CD1c-positive myeloid dendritic cell (primary cell): ENCODE results near the gene GINS1.

Experiments used
- DNase-seq: peaks from one replicate; pipeline ENCODE4 v3.0.0-alpha.2; 2016; ENCODE audit errors: extremely low spot score

GINS1 gene

DNA sequence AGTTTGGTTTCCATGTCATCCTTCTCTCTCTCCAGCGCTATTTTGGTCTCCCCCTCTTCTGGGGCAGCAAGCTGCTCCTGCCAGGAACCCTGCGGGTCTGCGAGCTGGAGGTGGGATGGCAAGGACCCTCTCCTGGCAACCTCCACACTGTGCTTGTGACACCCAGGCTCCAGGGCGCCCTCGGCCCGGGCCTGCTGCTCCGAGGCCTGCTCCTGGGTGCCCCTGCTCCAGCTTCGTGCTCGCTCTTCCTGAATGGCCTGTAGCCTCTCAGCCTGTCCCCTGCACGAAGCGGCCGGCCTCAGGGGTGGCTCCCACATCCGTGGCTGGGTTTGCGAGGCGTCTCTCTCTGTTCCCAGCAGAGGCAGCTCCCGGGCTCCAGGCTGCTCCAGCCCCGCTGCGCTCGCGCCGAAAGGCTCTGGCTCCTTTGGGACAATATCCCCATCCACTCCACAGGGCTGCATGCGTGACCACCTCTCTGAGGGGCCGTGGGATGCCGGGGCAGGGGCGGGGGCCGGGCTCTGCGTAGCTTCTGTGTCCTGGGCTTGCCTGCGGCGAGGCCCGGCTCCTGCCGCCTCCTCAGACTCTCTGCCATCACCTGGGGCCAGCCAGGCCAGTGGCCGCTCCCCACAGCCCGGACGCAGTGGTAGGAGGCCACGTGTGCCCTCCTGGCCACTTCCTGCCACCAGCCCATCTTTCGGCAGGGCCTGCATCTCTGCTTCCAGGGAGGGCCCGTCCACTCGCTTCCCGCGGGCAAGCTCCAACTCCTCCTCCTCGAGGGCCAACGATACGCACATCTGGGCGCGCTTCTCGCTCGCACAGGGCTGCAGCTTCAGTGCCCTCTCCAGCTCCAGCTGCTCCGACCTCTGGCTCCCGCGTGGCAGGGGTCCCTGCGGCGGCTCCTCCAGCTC is 68.9 kb downstream of the GINS1 start:
- DNase-seq: no peak

DNA sequence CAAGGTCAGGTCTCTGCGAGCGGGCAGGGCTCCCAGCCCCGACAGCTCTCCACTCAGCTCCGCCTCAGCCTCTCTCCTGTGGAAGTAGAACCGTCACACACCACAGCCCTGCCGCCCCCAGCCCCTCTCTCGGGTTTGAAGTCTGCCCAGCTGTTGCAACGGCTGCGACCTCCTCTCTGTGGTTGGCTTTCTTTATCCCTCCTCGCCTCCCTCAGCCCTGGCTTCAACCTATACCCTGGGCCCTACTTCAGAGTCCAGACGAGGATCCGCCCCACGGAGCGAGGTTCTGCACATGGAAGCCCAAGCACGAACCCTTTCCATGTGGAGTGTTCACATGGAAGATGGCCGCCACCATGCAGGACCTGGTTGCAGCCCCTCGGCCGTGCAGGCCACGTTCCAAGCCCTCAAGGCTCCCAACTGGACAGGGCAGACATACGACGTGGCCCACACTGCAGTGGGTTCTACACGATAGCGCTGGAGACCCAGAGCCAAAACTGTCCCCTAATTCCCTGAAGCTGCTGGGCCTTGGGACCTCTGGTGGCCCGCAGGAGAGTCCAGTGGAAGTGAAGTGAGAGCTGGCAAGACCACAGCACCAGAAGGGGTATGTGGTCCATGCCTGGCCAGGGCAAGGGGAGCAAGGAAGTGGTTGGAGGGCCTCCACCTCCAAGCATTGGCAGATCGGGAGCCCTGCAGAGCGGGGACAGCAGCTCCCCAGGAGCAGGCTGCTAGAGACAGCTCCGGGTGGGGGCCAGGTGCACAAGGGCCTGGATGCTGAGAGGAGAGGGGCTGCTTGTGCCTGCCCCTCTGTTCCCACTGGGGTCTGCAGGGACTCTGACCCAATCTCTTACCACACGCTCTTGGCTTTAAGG is 69.8 kb downstream of the GINS1 start:
- DNase-seq: no peak

DNA sequence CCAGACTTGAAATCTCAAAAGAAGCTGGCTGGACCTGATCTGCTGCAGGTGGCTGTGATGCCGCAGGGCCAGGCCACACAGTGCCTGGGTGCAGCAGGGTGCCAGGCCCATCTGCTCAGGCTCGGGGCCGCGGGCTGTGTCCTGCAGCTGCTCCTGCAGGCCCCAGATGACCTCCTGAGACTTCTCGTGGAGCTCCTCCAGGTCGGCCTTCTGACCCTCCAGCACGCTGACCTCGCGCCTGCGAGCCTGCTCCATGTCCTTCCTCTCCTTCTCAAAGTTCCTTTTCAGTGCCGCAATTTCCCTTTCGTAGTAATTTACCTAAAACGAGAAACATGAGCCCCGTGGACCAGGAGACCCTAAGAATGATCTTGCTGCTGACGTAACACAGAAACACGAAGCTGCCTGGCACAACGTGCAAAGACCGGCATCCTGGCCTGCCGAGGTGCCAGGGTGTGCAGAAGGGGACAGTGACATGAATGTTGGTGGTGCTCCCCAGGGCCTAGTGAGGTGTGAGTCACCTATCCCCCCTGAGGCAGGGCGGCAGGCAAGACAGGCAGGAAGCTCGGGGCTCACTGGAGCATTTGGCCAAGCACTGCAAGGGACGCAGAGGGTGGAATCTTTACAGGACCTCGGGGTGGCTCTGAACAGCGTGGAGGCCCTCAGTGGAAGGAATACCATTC is 71.6 kb downstream of the GINS1 start:
- DNase-seq: no peak

DNA sequence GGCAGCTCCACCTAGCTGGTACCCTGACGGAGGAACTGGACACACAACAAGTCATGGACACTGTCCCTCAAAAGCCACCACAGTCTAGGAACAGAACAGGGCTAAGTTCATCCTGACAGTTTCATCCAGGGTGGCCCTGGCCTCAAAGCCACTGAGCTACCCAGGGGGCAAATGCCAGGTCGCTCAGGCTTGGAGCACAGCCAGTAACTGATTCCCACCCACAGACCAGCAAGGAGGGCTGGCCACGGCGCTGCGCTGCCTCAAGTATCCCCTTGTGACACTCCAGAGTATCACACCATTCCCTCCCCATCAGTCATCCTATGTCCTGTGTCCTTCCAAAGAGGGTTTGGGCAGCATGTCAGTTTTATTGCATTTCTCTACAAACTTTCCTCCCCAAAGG is 72.2 kb downstream of the GINS1 start:
- no peak for DNase-seq

DNA sequence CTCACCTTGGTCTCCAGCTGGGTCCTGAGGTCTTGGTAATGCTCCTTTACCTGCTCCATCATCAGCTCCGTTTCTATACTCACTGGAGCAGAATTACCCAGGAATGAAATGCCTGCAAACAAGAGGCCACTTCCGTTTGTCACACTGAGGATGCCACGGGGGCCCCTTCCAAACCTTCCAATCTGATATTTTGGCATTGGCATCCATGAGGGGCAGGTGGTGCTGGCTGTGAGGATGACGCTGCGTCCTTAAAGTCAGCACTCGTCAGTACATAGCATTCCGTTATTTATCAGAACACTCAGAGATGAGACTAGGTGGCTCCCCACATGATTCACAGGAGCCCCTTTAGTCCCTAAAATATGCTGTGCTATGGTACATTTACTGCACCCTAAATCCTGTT is 72.7 kb downstream of the GINS1 start:
- no peak for DNase-seq

DNA sequence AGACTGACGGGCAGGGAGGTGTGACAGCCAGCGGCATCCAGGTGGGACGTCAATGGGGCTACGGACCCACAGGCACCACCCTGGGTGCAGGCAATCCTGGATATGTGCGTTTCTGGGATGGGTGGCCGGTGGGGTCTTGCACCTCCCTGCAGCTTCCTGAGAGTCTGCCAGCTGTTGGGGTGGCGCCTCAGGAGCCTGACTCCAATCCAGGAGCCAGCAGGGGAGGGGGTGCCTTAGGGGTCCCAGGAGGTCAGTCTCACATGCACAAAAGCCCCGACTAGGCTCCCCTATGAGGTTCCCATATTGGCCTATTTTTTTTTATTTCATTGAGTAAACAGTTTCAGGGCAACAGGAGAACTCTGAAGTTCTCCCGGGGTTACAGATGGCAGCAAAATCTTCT is 73.3 kb downstream of the GINS1 start:
- no peak for DNase-seq

DNA sequence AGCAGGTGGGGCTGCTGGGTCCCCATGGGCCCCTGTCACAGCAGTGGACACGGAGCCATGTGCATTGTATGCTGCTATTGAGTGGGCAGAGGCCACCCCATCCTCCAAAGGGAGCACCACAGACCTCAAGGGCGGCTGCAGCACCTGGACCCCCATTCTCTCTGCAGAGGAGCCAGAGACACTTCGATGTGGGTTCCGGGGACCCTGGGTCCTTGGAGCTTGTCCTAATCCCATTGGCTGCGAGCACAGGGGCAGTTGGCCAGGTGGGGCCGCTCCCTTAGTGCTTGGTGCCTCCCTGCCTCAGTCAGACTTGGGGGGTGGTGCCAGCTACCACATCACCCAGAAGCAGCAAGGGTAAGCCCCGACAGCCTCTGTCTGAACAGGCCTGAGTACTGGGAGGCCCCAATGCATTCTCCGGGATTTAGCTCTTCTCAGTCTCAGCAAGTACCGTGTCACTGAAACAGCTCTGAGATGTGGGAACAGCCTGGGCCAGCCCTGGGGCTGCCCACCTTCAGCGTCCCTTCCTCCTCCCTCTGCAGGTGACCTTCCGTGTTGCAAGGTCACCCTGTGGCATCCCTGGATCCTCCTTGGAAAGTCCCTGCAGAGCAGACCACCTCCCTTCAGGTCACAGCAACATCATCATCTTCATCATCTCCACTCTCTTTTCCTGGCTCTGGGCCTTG is 73.9 kb downstream of the GINS1 start:
- no peak for DNase-seq

DNA sequence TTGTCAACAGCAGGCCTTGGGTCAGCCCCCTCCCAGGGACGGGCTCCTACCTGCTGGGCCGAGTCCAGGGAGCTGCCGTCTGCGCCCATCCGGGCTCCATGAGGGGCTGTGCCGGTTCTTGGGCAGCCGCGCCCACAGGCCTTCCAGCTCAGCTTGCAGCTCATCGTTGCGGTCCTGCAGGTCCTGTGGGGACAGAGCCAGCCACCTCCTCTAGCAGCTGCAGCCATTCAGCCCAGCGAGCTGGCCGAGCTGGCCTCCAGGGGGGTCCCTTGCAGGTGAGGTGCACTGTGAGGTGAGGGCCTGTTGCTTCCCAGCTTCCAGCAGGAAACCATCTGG is 74.4 kb downstream of the GINS1 start:
- DNase-seq: no peak

DNA sequence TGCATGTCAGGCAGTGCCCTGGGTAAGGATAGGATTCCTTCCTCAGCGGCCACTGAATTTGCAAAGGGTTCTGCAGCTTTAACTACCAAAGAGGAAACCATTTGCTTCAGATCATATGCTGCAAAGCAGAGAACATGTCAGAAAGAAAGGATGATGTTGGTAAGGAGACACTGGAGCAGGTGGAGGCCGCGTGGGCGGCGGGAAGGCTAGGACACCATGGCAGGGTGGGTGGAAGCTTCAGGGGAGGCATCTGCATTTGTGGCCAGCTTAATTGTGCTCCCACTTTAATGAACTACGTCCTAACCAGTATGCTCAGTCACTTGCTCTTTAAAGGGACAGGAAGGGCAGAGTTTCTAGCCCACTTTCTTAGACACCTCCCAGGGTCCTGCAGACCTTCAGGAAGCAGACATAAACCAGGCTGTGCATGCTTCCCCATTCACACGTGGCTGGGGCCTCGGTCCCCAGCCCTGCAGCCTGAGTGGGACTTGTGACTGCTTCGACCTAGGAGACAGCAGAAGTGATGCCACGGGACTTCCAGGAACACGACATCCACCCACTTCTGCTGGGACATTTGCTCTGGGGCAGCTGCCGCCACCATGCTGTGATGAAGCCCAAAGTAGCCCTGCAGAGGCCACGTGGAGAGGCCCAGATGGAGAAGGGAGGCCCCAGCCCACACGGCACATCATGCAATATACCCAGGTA is 76.1 kb downstream of the GINS1 start:
- peak; percentile 74 for DNase-seq

DNA sequence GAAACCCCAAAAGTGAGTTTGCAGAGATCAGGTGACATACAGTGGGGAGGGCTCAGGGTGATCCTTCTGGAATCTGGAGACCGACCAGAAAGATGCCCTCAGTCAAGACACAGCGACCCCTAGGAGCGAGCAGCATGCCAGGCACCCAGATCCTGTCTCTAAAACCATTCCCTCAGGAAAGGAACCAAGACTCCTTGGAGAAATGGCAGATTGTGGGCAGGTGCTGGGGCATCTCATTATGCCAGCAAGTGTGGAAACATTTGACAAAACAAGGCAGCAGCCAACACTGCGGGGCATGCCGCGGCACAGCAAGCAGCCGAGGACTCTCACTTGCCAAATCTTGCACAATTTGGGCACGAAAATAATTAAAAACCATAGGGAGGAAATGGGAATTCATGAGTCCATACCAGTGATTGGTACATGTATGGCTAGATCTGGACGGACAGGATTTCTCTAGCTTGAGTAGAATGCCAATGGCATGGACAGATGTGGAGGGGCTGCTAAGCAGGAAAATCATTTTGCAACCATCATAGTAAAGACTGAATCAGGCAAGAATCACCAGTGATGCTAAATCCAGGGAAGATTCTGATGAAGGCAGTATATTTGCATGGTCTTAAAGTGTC is 76.9 kb downstream of the GINS1 start:
- peak; percentile 8 for DNase-seq

DNA sequence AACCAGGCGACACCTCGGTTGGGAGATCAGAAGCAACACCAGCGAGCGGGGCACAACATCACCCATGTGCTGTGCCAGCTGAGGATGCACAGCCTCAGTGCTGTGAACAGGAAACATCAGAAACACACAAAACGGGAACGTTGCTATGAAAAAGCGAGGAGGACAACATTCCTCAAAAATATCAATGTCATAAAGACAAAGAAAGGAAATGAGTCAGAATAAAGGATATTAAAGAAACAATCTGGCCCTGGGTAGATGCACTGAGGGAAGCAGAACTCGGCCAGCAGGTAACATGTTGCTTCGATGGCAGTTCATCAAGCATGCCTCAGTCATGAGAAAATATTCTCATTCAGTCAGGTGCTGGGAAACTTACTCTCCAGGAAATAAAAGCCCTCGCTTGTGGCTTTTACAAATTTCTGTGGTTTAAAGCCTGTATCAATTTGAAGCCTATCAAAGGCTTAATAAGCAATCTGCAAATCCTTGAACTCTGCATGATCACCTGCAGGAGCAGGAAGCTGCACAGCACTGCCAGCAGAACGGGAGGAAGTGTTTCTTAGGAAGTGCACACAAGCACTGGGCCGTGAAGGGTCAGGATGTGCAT is 77.5 kb downstream of the GINS1 start:
- DNase-seq: peak; percentile 13

DNA sequence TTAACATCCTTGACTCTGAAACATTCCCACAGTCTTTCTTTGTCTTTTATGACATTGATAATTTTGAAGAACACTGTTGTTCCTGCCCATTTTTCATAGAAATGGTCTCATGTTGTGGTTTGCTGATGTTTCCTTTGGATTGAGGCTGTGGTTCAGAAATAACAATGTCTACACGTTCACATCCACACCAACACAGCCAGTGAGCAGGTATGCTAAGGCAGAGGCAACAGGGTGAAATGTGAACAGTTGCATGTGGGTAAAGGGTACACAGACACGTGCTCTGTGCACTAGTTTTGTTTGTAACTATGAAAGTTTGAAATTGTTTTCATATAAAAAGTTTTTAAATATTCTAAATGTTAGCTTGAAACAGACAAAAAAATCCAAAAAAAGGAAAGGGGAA is 78.4 kb downstream of the GINS1 start:
- no peak for DNase-seq

DNA sequence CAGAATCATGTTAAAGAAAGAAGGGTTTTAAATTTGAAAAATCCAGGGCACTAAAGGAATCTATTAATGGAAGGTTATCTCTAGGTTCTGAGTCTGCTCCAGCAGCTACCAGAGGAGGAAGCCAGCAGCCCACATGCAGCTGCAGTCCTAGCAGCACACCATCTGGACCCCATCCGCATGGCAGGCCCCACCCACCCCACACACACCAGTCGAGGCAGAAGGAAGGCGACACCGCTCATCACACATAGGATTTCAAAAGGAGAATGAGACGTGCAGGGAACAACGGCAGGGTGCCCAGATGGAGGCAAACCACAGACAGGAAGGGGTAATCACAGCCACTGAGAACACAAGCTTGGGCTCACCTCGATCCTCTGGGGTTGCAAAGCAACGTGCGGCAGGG is 78.9 kb downstream of the GINS1 start:
- no peak for DNase-seq

DNA sequence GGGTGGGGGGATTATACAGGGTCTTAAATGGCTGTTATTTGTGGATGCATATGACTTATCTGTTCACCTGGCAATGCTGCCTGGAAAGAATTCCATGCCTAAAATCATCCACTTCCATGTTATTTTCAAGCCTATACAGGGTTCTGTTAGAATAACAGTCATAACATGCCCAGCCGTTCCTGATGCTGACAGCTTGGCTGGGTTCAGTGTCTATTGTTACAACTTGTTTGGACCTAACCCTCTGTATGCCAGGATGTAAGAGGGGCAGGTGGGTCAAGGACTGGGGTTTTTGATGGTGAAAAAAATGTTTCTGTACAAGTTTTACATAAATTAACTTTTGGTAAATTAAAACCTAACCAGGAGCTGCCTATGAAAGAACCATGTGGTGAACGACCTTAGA is 79.8 kb downstream of the GINS1 start:
- DNase-seq: no peak

DNA sequence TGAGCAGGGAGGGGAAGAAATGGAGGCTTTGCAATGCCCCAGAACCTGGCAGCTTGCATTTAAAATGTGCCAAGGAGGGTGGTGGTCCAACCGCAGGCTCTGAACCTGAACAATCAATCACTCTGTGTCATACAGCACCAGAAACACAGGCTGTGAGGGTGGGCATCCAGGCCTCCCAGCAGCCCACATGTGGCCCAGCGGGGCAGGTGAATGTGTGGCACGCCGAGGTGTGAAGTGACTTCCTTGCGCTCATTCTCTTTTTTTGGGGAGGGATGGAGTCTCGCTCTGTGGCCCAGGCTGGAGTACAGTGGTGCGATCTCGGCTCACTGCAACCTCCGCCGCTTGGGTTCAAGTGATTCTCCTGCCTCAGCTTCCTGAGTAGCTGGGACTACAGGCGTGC is 80.5 kb downstream of the GINS1 start:
- no peak for DNase-seq

DNA sequence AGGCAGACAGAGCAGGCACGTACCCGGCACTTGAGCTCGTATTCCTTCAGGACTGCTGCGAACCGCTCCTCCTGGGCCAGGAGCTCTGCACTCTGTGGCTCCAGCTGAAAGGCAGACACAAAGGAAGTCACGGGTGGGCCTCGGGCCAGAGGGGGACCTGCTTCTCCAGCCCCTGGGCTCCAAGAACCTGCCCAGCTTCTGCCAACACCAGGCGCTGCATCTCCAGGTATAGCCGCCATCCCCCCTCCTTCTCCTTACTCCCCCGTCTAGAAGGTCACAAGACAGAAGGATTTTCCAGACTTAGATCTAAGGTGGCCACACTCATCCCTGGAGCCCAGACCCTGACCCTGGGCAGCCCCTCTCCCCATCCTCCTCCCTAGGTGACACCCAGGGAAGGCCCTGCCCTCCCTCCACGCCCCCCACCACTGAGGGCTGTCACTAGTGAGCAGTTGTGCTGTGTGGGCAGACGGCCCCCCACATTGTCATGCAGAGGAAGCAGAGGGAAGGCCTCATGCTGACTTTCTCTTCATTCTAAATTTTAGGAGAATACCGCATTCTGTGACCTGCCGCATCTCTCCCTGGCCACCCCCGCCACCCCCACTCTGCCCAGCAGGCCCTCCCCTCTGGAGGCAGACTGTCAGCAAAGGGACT is 81.9 kb downstream of the GINS1 start:
- no peak for DNase-seq

DNA sequence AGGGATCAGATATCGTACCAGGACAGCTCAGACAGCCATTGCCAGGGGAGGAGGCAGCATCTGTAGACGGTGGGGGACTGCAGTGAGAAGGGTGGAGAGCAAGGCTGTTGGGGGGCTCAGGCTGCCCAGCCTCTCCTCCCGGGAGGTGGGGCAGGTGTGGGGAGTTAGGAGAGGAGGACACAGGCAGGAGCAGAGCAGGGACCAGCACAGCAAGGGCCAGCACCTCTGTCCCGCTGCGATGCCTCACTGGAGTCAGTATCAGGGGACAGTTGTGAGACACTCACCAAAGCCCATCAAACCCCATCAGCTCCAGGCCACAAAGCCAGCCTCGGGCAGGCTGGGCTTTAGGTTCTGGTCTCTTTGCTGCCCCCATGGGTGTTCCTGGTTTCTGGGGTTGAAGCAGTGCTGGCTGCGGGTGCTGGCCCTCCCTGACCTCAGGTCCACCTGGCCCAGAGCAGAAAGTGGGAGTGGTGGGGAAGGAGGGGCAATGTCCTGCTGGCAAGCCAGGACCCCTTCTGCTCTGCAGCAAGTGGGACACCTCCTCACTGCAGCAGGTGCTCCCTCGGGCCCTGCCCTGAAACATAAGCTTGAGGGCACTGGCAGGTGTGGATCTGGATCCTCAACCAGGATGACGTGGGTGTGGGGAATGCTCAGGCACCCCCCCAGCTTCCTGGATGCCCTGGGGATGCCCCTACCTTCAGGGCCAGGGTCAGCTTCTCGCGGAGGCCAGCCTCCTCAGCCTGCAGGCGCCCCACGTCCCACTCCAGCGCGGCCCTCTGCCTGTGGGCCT is 83.4 kb downstream of the GINS1 start:
- no peak for DNase-seq

DNA sequence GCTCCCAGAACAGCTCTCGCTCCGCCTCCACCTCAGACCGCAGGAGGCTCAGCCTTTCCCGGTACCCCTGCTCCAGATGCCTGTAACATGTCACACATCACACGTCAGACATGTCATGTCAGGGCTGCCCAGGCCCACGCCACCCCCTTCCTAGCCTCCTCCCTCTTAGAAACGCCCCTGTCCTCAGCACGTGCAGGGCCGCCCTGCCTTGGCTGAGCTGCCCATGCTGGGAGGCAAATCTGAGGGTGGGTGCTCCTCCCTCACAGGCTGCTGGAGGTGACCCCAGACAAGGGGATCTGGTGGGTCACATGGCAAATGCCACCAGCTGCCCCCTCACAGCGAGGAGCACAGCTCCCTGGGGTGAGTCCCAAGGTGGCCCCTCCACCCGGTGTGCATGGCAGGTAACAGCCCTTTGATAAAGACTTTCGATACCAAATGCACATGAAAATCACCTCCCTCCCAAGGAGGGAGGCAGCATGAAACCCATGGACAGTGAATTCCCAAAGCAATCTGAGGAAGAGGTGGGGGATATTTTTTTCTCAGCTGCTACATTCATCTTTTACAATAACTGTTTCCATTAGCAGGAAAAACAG is 84.1 kb downstream of the GINS1 start:
- no peak for DNase-seq

DNA sequence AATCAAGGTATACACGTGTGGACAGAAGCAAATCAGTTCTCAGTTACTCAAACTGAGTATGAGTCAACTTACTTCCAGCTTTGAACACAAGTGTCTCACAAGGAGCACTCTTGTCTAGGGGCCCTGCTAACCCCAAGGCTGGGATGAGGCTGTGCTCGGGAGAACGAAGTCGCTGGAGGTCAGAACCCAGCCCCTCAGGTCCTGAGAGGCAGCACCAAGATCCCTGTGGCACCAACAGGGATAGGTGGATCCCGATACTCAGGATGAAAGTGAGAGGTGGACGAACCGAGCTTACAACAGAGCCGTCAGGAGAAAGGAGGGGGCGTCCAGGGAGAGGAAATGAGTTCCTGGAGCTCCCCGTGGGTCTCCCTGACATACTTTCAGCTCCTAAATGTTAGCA is 85.7 kb downstream of the GINS1 start:
- DNase-seq: no peak
